Astrocyte (in vitro differentiated cells and primary cell): ENCODE data around the gene GOSR1.
"Not testable (repeated sequence)": the region's sequence is repeated elsewhere in the genome, so short reads cannot be mapped to it uniquely, and the experiment has no call there.

ENCODE experiments used
- EZH2 ChIP-seq: IDR thresholded peaks from 2 replicates; pipeline ENCODE4 v1.6.1; 2012; ENCODE audit warnings: mild to moderate bottlenecking, low read length, inconsistent platforms; ENCODE audit not compliant: insufficient read depth
- TF ChIP-seq, protein P1 (sequence below): IDR thresholded peaks from 2 replicates; pipeline ENCODE4 v1.5.1; 2011; ENCODE audit warnings: low read depth, mild to moderate bottlenecking, inconsistent platforms, low read length, moderate library complexity; ENCODE audit not compliant: insufficient read depth

DNA sequence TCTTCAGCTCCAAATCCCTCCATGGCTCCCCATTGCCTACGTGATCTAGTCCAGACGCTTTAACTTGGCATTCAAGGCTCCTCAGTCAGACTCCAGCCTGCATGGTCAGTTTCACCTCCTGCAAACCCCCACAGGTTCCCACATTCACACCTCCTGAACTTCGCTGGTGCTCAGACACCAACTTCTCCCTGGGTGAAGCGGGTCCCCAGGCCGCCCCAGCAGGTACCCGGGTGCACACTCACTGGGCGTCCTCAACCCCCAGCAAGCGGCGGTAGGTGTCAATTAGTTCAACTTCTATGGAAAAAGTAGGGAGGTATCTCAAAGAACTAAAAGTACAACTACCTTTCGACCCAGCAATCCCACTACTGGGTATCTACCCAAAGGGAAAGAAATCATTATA, 97.6 kb downstream of the GOSR1 start:
- TF ChIP-seq, protein P1, sequence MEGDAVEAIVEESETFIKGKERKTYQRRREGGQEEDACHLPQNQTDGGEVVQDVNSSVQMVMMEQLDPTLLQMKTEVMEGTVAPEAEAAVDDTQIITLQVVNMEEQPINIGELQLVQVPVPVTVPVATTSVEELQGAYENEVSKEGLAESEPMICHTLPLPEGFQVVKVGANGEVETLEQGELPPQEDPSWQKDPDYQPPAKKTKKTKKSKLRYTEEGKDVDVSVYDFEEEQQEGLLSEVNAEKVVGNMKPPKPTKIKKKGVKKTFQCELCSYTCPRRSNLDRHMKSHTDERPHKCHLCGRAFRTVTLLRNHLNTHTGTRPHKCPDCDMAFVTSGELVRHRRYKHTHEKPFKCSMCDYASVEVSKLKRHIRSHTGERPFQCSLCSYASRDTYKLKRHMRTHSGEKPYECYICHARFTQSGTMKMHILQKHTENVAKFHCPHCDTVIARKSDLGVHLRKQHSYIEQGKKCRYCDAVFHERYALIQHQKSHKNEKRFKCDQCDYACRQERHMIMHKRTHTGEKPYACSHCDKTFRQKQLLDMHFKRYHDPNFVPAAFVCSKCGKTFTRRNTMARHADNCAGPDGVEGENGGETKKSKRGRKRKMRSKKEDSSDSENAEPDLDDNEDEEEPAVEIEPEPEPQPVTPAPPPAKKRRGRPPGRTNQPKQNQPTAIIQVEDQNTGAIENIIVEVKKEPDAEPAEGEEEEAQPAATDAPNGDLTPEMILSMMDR, result not testable (repeated sequence)
- not testable (repeated sequence) for TF ChIP-seq EZH2
